Keratinocyte (primary cell): ENCODE results near the gene RNF141. TPM values are rescaled to one million over a fixed set of nuclear protein-coding genes. Genes with fewer than 3 reads are reported as not detected.

Source experiments
- DNase-seq: peaks from one replicate; pipeline ENCODE4 v3.0.0-alpha.2; 2011; ENCODE audit warnings: low read depth, missing footprints, low spot score
- FAIRE-seq: peaks from 2 replicates; lab custom pipeline; 2011; peaks lifted over from hg19 to GRCh38; lab: Jason Lieb, UNC
- H2AFZ ChIP-seq: 2 replicates; pipeline ENCODE4 v1.6.0; 2012; ENCODE audit warnings: low read length, control low read depth, inconsistent platforms; ENCODE audit not compliant: control insufficient read depth
- H3K27ac ChIP-seq: 2 replicates; pipeline ENCODE4 v1.5.1; 2011; ENCODE audit warnings: low read length; ENCODE audit not compliant: control insufficient read depth, insufficient read depth
- H3K27me3 ChIP-seq: 3 replicates; pipeline ENCODE4 v1.6.0; 2011; ENCODE audit warnings: low read length; ENCODE audit not compliant: control insufficient read depth, insufficient read depth; ENCODE audit errors: extremely low read depth
- H3K36me3 ChIP-seq, 2 experiments: 2 replicates in 1 of 2; 3 replicates in 1 of 2; pipeline ENCODE4 v1.5.1; 2011; ENCODE audit warnings: low read length in 2 of 2, mild to moderate bottlenecking in 1 of 2; ENCODE audit not compliant: control insufficient read depth in 2 of 2, insufficient read depth in 2 of 2; ENCODE audit errors: extremely low read depth in 1 of 2
- H3K4me1 ChIP-seq: 3 replicates; pipeline ENCODE4 v1.5.1; 2011; ENCODE audit warnings: low read length; ENCODE audit not compliant: control insufficient read depth, insufficient read depth; ENCODE audit errors: extremely low read depth
- H3K4me2 ChIP-seq: 3 replicates; pipeline ENCODE4 v1.6.0; 2011; ENCODE audit warnings: low read depth, low read length; ENCODE audit not compliant: control insufficient read depth, insufficient read depth; ENCODE audit errors: extremely low read depth
- H3K4me3 ChIP-seq, 3 experiments: fragments of 200-600 bp in 1 of 3; sonication (generic) in 1 of 3; 2 replicates in 2 of 3; 3 replicates in 1 of 3; pipeline ENCODE4 v1.5.1; 2011 to 2016; ENCODE audit warnings: low read length in 3 of 3, mild to moderate bottlenecking in 3 of 3, control low read depth in 2 of 3, inconsistent platforms in 1 of 3, low read depth in 1 of 3, mixed read lengths in 1 of 3, mixed run types in 1 of 3, moderate library complexity in 1 of 3; ENCODE audit not compliant: control insufficient read depth in 2 of 3, insufficient read depth in 2 of 3; ENCODE audit errors: extremely low read depth in 1 of 3
- H3K79me2 ChIP-seq: 2 replicates; pipeline ENCODE4 v1.6.0; 2012; ENCODE audit warnings: low read length; ENCODE audit not compliant: control insufficient read depth, insufficient read depth
- H3K9ac ChIP-seq: 3 replicates; pipeline ENCODE4 v1.6.0; 2011; ENCODE audit warnings: low read length; ENCODE audit not compliant: control insufficient read depth, insufficient read depth; ENCODE audit errors: extremely low read depth
- H3K9me1 ChIP-seq: 3 replicates; pipeline ENCODE4 v1.6.0; 2011; ENCODE audit warnings: low read length; ENCODE audit not compliant: control insufficient read depth, insufficient read depth; ENCODE audit errors: extremely low read depth
- H3K9me3 ChIP-seq: 2 replicates; pipeline ENCODE4 v1.5.1; 2012; ENCODE audit warnings: low read depth, low read length; ENCODE audit not compliant: control insufficient read depth
- H4K20me1 ChIP-seq: 3 replicates; pipeline ENCODE4 v1.6.0; 2011; ENCODE audit warnings: low read length; ENCODE audit not compliant: control insufficient read depth, insufficient read depth; ENCODE audit errors: extremely low read depth
- EZH2 ChIP-seq: IDR thresholded peaks from one replicate; pipeline ENCODE4 v1.6.1; 2012; ENCODE audit warnings: inconsistent platforms, mild to moderate bottlenecking, low read length, moderate library complexity
- dilution Hi-C: fragments of 300-500 bp; cut with MboI; formaldehyde crosslinking; loops from one replicate; pipeline ENCODE4 v1.7.0; 2020; ENCODE audit warnings: low sequenced_read_pairs; ENCODE audit not compliant: extremely low pct_ligation_motif_present
- polyA plus RNA-seq, 5 experiments: library from polyadenylated mRNA; depleted of rRNA in 3 of 5; stranded (reverse) in 3 of 5; stranded (forward) in 1 of 5; unstranded in 1 of 5; fragments of >200 nt; gene quantifications; 1 replicate in 1 of 5; 2 replicates in 3 of 5; 3 replicates in 1 of 5; pipeline versions ENCODE4 v1.2.1 to v1.2.3, GENCODE V29; 2011 to 2012; ENCODE audit warnings: missing spikeins in 2 of 5, low read depth in 1 of 5, low replicate concordance in 1 of 5
- TF ChIP-seq, protein P1 (sequence below), 3 experiments: IDR thresholded peaks in 1 of 3; conservative IDR thresholded peaks in 1 of 3; optimal IDR thresholded peaks in 1 of 3; 2 replicates in 2 of 3; 3 replicates in 1 of 3; pipeline versions ENCODE3 to v1.5.1; 2011; ENCODE audit warnings: low read length in 3 of 3, mild to moderate bottlenecking in 3 of 3, moderate library complexity in 2 of 3, control low read depth in 1 of 3, inconsistent platforms in 1 of 3; ENCODE audit not compliant: insufficient read depth in 2 of 3; ENCODE audit errors: extremely low read depth in 1 of 3

RNF141 gene
- polyA plus RNA-seq, 1 donor (not counting 4 experiments of a cell fraction or from before 2014, with no cell fraction given): 59.1 TPM

DNA sequence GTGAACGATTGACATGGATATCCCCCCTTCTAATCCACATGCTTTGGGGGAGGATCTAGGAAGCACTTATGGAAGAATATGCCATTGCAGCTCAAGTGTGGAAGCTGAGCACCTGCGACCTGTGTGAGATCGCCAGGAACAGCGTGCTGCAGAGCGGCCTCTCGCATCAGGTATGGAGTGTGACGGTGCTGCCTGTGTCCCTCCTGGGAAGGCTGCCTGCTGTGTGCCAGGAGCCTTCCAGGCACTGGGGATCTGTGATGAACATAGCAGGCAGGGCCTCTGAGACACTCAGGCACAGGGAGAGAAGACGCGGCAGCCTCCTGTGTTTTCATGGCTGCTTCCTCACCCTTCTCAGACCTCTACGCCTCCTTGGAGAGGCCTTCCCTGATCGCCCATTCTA lies 36.5 kb downstream of the RNF141 start:
- FAIRE-seq: no peak
- no peak overlapping the region for H2AFZ ChIP-seq

DNA sequence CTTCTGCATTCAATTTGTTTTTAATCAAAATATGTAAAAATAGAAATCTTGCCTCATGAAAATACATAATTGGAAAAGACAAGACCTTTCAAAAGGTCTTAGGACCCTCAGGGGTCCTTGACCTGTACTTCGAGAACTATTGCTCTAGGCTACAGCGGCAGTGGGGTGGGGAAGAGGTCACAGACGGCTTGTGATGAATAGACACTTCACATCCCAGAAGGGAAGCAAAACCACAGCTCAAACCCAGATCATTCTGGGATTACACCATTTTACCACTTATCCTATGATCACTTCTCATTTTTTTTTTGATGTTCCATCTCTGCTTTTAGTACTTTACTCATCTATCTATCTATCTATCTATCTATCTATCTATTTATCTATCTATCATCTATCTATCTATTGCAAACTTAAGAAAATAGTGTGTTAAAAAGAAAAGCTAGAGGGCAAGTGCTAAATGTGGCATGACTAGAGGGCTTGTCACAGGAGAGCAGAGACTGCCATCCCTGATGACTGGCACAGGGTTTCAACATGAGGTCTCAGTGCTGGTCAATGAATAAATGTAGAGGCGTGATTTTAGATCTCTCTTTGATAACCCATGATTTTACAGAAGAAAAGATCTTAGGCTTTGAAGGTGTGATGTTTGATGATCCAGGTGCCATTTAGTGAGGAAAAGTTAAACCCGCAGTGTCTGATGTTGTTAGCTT lies 37.1 kb downstream of the RNF141 start:
- H3K36me3 ChIP-seq: peaks cover 14 to 34% of the 10 kb centered on the region in 2 experiments
- dilution Hi-C loops: loop anchor here (25.0 kb wide), 1 partner anchor 233 kb away; no protein-coding TSS in a partner anchor

More for the DNA sequence above, 36.5 kb downstream of the RNF141 start:
- Histone ChIP-seq H3K79me2 (no peaks in the 10 kb centered on the region), H3K36me3 (peaks cover 12 to 32% of the 10 kb centered on the region in 2 experiments), H3K4me1 (peaks cover 18% of the 10 kb centered on the region), H4K20me1 (no peaks in the 10 kb centered on the region), H3K9me3 (no peaks in the 10 kb centered on the region), H3K27ac (no peak overlapping the region), H3K9ac (no peak overlapping the region), H3K4me2 (no peak overlapping the region), H3K9me1 (no peaks in the 10 kb centered on the region), H3K27me3 (no peaks in the 10 kb centered on the region), H3K4me3 (no peak overlapping the region)
- no peak for DNase-seq
- TF ChIP-seq, protein P1, sequence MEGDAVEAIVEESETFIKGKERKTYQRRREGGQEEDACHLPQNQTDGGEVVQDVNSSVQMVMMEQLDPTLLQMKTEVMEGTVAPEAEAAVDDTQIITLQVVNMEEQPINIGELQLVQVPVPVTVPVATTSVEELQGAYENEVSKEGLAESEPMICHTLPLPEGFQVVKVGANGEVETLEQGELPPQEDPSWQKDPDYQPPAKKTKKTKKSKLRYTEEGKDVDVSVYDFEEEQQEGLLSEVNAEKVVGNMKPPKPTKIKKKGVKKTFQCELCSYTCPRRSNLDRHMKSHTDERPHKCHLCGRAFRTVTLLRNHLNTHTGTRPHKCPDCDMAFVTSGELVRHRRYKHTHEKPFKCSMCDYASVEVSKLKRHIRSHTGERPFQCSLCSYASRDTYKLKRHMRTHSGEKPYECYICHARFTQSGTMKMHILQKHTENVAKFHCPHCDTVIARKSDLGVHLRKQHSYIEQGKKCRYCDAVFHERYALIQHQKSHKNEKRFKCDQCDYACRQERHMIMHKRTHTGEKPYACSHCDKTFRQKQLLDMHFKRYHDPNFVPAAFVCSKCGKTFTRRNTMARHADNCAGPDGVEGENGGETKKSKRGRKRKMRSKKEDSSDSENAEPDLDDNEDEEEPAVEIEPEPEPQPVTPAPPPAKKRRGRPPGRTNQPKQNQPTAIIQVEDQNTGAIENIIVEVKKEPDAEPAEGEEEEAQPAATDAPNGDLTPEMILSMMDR (optimal IDR thresholded peaks at IDR 0.05 in 1 of 3, IDR thresholded peaks at IDR 0.05 in 1 of 3, conservative IDR thresholded peaks at IDR 0.05 in 1 of 3; ENCODE audit: extremely low read depth in 1 of 3, insufficient read depth in 2 of 3, low read length in 3 of 3): no peak
- no peak for TF ChIP-seq EZH2
- dilution Hi-C loops: loop anchor here (25.0 kb wide), 1 partner anchor 233 kb away; no protein-coding TSS in a partner anchor

More for the DNA sequence above, 37.1 kb downstream of the RNF141 start:
- no peak for TF ChIP-seq EZH2
- TF ChIP-seq, protein P1 (optimal IDR thresholded peaks at IDR 0.05 in 1 of 3, IDR thresholded peaks at IDR 0.05 in 1 of 3, conservative IDR thresholded peaks at IDR 0.05 in 1 of 3; ENCODE audit: extremely low read depth in 1 of 3, insufficient read depth in 2 of 3, low read length in 3 of 3): no peak
- Histone ChIP-seq H4K20me1 (no peaks in the 10 kb centered on the region), H3K27ac (no peak overlapping the region), H2AFZ (no peak overlapping the region), H3K9me3 (no peaks in the 10 kb centered on the region), H3K4me2 (no peak overlapping the region), H3K79me2 (no peaks in the 10 kb centered on the region), H3K4me3 (no peak overlapping the region), H3K27me3 (no peaks in the 10 kb centered on the region), H3K9ac (no peak overlapping the region), H3K4me1 (peaks cover 18% of the 10 kb centered on the region), H3K9me1 (no peaks in the 10 kb centered on the region)
- DNase-seq (no peak), FAIRE-seq (no peak)
